ENCODE results near the gene DHRS3. TPM values are rescaled to one million over a fixed set of nuclear protein-coding genes. Genes with fewer than 3 reads are reported as not detected.

DHRS3 gene
- total and polyA plus RNA-seq, 2 of the 13 experiments (the other 11 are each of a cell fraction or from before 2014, with no cell fraction given) = 48.5 to 90.5 TPM

DNA sequence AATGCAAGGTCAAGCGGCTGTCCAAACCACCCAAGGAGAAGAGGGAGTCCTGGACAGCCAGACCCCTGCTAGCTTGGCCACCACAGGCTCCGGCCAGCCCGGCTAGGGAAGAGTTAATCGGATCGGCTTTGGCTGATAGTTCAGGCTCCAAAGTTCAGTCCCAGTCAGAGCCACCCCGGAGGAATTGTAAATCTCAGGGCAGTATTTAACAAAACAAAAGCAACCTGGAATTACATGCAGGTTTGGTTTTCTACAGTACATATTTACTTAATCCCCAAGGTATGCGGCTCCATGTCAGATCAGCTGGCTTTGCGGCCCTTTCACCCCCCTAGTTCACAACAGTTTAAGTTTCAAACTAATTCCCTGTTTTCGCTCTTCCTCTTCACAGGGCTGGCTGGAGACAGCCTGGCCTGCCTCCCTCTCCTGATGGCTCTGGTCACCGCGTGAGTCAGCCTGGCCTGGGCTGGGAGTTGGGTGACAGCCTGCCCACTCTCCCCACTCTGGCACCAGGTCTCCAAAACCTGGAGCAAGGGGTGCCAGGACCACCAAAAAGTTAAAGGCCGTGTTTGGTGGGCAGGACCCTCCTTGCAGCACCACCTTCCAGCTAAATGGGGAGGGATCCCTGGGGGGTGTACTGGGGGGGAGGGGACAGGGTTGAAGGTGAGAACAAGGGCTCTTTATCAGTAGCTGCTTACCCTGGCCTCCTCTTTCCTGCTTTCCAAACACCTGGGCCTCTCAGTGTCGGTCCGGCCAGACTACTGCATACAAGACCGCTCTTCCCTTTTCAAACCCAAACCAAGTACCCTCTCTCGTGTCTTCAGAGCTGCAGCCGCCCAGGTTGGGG is 1.9 kb downstream of the DHRS3 start (continued):
- TF ChIP-seq POGK (CRISPR knock-in tag; conservative IDR thresholded peaks at IDR 0.05) (no peak), FOXO1 (CRISPR knock-in tag; IDR thresholded peaks at IDR 0.05) (peak; percentile 80), MED1 (CRISPR knock-in tag; IDR thresholded peaks at IDR 0.05) (peak; percentile 96), HNRNPH1 (optimal IDR thresholded peaks at IDR 0.05; ENCODE audit: low read depth, low read length) (peak; percentile 38), ONECUT2 (CRISPR knock-in tag; IDR thresholded peaks at IDR 0.05) (0 out of 2 replicates have a peak, but pooled peaks have one; percentile 23), ZFYVE20 (CRISPR knock-in tag; IDR thresholded peaks at IDR 0.05; ENCODE audit: borderline replicate concordance, low read depth) (no peak), ZNF224 (CRISPR knock-in tag; IDR thresholded peaks at IDR 0.05) (peak; percentile 76; the same call in 1 of the 2 replicates), ZNF292 (CRISPR knock-in tag; IDR thresholded peaks at IDR 0.05; ENCODE audit: borderline replicate concordance, low read depth) (no peak), ZNF883 (CRISPR knock-in tag; IDR thresholded peaks at IDR 0.05; ENCODE audit: not compliant biosample characterization) (peak; percentile 80), YEATS4 (CRISPR knock-in tag; IDR thresholded peaks at IDR 0.05; ENCODE audit: borderline replicate concordance) (peak; percentile 55), ZNF576 (CRISPR knock-in tag; IDR thresholded peaks at IDR 0.05) (no peak), PITX1 (CRISPR knock-in tag; IDR thresholded peaks at IDR 0.05) (peak; percentile 98), ZNF496 (CRISPR knock-in tag; IDR thresholded peaks at IDR 0.05; ENCODE audit: insufficient replicate concordance) (no peak), JUND (CRISPR knock-in tag; IDR thresholded peaks at IDR 0.05) (peak; percentile 68; the same call in 1 of the 2 replicates)
- TF ChIP-seq, protein P1, sequence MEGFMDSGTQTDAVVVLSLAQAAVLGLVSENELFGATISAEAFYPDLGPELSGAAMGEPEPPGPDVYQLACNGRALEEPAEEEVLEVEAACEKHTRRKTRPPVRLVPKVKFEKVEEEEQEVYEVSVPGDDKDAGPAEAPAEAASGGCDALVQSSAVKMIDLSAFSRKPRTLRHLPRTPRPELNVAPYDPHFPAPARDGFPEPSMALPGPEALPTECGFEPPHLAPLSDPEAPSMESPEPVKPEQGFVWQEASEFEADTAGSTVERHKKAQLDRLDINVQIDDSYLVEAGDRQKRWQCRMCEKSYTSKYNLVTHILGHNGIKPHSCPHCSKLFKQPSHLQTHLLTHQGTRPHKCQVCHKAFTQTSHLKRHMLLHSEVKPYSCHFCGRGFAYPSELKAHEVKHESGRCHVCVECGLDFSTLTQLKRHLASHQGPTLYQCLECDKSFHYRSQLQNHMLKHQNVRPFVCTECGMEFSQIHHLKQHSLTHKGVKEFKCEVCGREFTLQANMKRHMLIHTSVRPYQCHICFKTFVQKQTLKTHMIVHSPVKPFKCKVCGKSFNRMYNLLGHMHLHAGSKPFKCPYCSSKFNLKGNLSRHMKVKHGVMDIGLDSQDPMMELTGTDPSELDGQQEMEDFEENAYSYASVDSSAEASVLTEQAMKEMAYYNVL (CRISPR knock-in tag; IDR thresholded peaks at IDR 0.05; ENCODE audit: borderline replicate concordance) = peak; percentile 66; the same call in 1 of the 2 replicates
- TF ChIP-seq, protein P2, sequence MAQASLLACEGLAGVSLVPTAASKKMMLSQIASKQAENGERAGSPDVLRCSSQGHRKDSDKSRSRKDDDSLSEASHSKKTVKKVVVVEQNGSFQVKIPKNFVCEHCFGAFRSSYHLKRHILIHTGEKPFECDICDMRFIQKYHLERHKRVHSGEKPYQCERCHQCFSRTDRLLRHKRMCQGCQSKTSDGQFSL (CRISPR knock-in tag; IDR thresholded peaks at IDR 0.05) = no peak; the same call in 1 of the 2 replicates
- TF ChIP-seq, protein P3, sequence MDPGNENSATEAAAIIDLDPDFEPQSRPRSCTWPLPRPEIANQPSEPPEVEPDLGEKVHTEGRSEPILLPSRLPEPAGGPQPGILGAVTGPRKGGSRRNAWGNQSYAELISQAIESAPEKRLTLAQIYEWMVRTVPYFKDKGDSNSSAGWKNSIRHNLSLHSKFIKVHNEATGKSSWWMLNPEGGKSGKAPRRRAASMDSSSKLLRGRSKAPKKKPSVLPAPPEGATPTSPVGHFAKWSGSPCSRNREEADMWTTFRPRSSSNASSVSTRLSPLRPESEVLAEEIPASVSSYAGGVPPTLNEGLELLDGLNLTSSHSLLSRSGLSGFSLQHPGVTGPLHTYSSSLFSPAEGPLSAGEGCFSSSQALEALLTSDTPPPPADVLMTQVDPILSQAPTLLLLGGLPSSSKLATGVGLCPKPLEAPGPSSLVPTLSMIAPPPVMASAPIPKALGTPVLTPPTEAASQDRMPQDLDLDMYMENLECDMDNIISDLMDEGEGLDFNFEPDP (CRISPR knock-in tag; conservative IDR thresholded peaks at IDR 0.05) = peak; percentile 84; the same call in 1 of the 2 replicates
